ENCODE results near the gene TBPL2.

GRCh38 chr14:55373784-55374705 is 66.4 kb downstream of the TBPL2 start:
- TF ChIP-seq POLR2A (IDR thresholded peaks at IDR 0.05) = no peak
- no peak for TF ChIP-seq CTCF (IDR thresholded peaks at IDR 0.05)

Data from right lobe of liver (tissue), 4 donors.